Epithelial cell of esophagus (primary cell): ENCODE measurements around the gene CC2D2B.

Experiments used
- DNase-seq: peaks from one replicate; pipeline ENCODE4 v3.0.0; 2010; ENCODE audit warnings: low read depth
- H3K4me3 ChIP-seq: 2 replicates; pipeline ENCODE4 v1.5.1; 2011; ENCODE audit warnings: mild to moderate bottlenecking, low read length, control low read depth
- CTCF ChIP-seq: IDR thresholded peaks from 2 replicates; pipeline ENCODE4 v1.5.1; 2011; ENCODE audit warnings: low read depth, mild to moderate bottlenecking, low read length, control low read depth, inconsistent platforms; ENCODE audit not compliant: insufficient read depth; ENCODE audit errors: missing control alignments

Gene CC2D2B

GRCh38 chr10:96022739-96023138, 115.0 kb downstream of the CC2D2B start:
- no peak overlapping the region for H3K4me3 ChIP-seq
- TF ChIP-seq CTCF = no peak
- no peak for DNase-seq

GRCh38 chr10:96023168-96023567, 115.4 kb downstream of the CC2D2B start:
- no peak for DNase-seq
- TF ChIP-seq CTCF = no peak
- H3K4me3 ChIP-seq = no peak overlapping the region

GRCh38 chr10:96025566-96025965, 117.8 kb downstream of the CC2D2B start:
- peak; percentile 47 for TF ChIP-seq CTCF
- DNase-seq = peak; percentile 47
- H3K4me3 ChIP-seq = no peak overlapping the region

GRCh38 chr10:96034625-96035024, 126.8 kb downstream of the CC2D2B start:
- no peak for TF ChIP-seq CTCF
- no peak for DNase-seq
- H3K4me3 ChIP-seq = no peak overlapping the region

GRCh38 chr10:96038476-96039387, 131.0 kb downstream of the CC2D2B start:
- H3K4me3 ChIP-seq = no peak overlapping the region
- TF ChIP-seq CTCF = no peak
- peak; percentile 34 for DNase-seq

- TF ChIP-seq CTCF = no peak
- no peak overlapping the region for H3K4me3 ChIP-seq
- DNase-seq = no peak
Observed at GRCh38 chr10:96041146-96041545, 133.4 kb downstream of the CC2D2B start.
